Common myeloid progenitor, CD34-positive (primary cell): ENCODE data around the gene CAMK2A.
"Not testable (repeated sequence)": the region's sequence is repeated elsewhere in the genome, so short reads cannot be mapped to it uniquely, and the experiment has no call there.

Experiments
- CTCF ChIA-PET: fragments of 350-600 bp; sonication (Branson Sonifier 250); formaldehyde crosslinking; loops from one replicate; lab custom pipeline; 2021; ENCODE audit warnings: antibody characterized with exemption; lab: Charles Lee
- POLR2A ChIA-PET: fragments of 350-600 bp; sonication (Branson Sonifier 250); formaldehyde crosslinking; loops from one replicate; lab custom pipeline; 2021; ENCODE audit warnings: antibody characterized with exemption; lab: Charles Lee
- DNase-seq, 3 donors: peaks; one replicate each; pipeline versions ENCODE4 v3.0.0 to v3.0.0-alpha.2; 2013
- H3K27ac ChIP-seq, 2 experiments: 1 replicate in 1 of 2; 2 replicates in 1 of 2; pipeline ENCODE4 v1.7.0; 2013; ENCODE audit warnings: inconsistent platforms in 2 of 2, low read length in 2 of 2, mild to moderate bottlenecking in 2 of 2, low read depth in 1 of 2, moderate library complexity in 1 of 2; ENCODE audit not compliant: severe bottlenecking in 2 of 2, insufficient read depth in 1 of 2, poor library complexity in 1 of 2
- H3K27me3 ChIP-seq, 5 experiments: replicated peaks in 2 of 5; 1 replicate in 3 of 5; 2 replicates in 2 of 5; pipeline versions ENCODE4 v1.6.1 to v1.7.0; 2013; ENCODE audit warnings: low read length in 4 of 5, mild to moderate bottlenecking in 2 of 5, moderate library complexity in 2 of 5, inconsistent platforms in 1 of 5; ENCODE audit not compliant: insufficient read depth in 5 of 5, control insufficient read depth in 4 of 5
- H3K36me3 ChIP-seq, 4 experiments: 1 replicate in 2 of 4; 2 replicates in 2 of 4; pipeline versions ENCODE4 v1.6.1 to v1.7.0; 2013; ENCODE audit warnings: low read length in 3 of 4, control low read depth in 1 of 4, mild to moderate bottlenecking in 1 of 4; ENCODE audit not compliant: control insufficient read depth in 4 of 4, insufficient read depth in 4 of 4
- H3K4me1 ChIP-seq, 4 experiments: 1 replicate in 3 of 4; 2 replicates in 1 of 4; pipeline versions ENCODE4 v1.6.1 to v1.7.1; 2013; ENCODE audit warnings: low read length in 3 of 4, mild to moderate bottlenecking in 3 of 4, control low read depth in 1 of 4, inconsistent platforms in 1 of 4, moderate library complexity in 1 of 4; ENCODE audit not compliant: control insufficient read depth in 4 of 4, insufficient read depth in 4 of 4; ENCODE audit errors: control extremely low read depth in 1 of 4
- H3K4me3 ChIP-seq, 7 experiments: 1 replicate in 4 of 7; 2 replicates in 3 of 7; pipeline versions ENCODE4 v1.5.1 to v1.7.0; 2013; ENCODE audit warnings: mild to moderate bottlenecking in 7 of 7, low read length in 6 of 7, moderate library complexity in 6 of 7, inconsistent platforms in 2 of 7, low read depth in 2 of 7, control low read depth in 1 of 7; ENCODE audit not compliant: insufficient read depth in 4 of 7, control insufficient read depth in 1 of 7; ENCODE audit errors: extremely low read depth in 1 of 7
- H3K9me3 ChIP-seq, 5 experiments: 1 replicate in 4 of 5; 2 replicates in 1 of 5; pipeline versions ENCODE4 v1.6.1 to v1.7.1; 2013; ENCODE audit warnings: low read length in 4 of 5, mild to moderate bottlenecking in 2 of 5, inconsistent platforms in 1 of 5, low read depth in 1 of 5, moderate library complexity in 1 of 5; ENCODE audit not compliant: control insufficient read depth in 4 of 5, insufficient read depth in 2 of 5; ENCODE audit errors: control extremely low read depth in 1 of 5
- WGBS: methylation state at CpG from one replicate; pipeline ENCODE4 v1.1.5; 2013; ENCODE audit not compliant: insufficient coverage; 5-methylcytosine and 5-hydroxymethylcytosine counted together

CAMK2A gene

GRCh38 chr5:150253416-150254208, 36.0 kb downstream of the CAMK2A start:
- DNase-seq, result no peak
- no peaks in the 10 kb centered on the region for H3K27me3 ChIP-seq
- H3K4me3 ChIP-seq, result no peak overlapping the region
- no peaks in the 10 kb centered on the region for H3K9me3 ChIP-seq
- H3K4me1 ChIP-seq, result no peaks in the 10 kb centered on the region
- H3K36me3 ChIP-seq, result no peaks in the 10 kb centered on the region
- 86% methylated on average over 9 of the region's 10 CpGs for WGBS
- H3K27ac ChIP-seq, result no peak overlapping the region
- POLR2A ChIA-PET, result no interaction called here
- CTCF ChIA-PET, result no interaction called here

DNA sequence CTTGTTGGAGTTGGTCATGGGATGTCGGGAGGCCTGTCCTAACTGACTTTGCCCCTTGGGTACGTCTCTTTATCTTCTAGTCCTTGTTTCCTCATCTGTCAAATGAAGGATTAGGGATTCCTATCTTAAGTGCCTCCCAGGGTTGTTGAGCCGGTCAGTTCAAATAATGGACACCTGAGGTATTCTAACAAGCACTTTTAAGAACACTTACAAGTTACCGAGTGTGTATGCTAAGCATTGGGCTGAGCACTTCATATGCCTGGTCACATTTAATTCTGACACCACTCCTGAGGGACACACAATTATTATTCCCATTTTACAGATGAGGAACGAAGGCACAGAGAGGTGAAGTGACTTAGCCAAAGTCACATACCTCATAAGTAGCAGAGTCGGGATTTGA, 37.1 kb downstream of the CAMK2A start:
- ChIA-PET POLR2A (no interaction called here), CTCF (no interaction called here)
- Histone ChIP-seq H3K4me1 (no peaks in the 10 kb centered on the region), H3K27me3 (no peaks in the 10 kb centered on the region), H3K9me3 (no peaks in the 10 kb centered on the region), H3K36me3 (no peaks in the 10 kb centered on the region), H3K27ac (no peak overlapping the region), H3K4me3 (no peak overlapping the region)
- DNase-seq, result no peak
- WGBS, result 97% methylated on average over 6 of the region's 6 CpGs

GRCh38 chr5:150251504-150251903, 38.1 kb downstream of the CAMK2A start:
- Histone ChIP-seq H3K4me3 (no peak overlapping the region), H3K4me1 (no peaks in the 10 kb centered on the region), H3K27ac (no peak overlapping the region), H3K9me3 (no peaks in the 10 kb centered on the region), H3K27me3 (no peaks in the 10 kb centered on the region), H3K36me3 (no peaks in the 10 kb centered on the region)
- POLR2A ChIA-PET, result no interaction called here
- 94% methylated on average over 7 of the region's 7 CpGs for WGBS
- CTCF ChIA-PET, result interaction anchor here (0.9 to 1.0 kb wide), 2 partner anchors 11 to 83 kb away, joined by 3 read pairs; no protein-coding TSS in a partner anchor
- DNase-seq, result no peak

GRCh38 chr5:150249744-150250143, 39.8 kb downstream of the CAMK2A start:
- Histone ChIP-seq H3K9me3 (no peaks in the 10 kb centered on the region), H3K36me3 (no peaks in the 10 kb centered on the region), H3K4me3 (no peak overlapping the region), H3K27me3 (no peaks in the 10 kb centered on the region), H3K27ac (no peak overlapping the region), H3K4me1 (no peaks in the 10 kb centered on the region)
- CTCF ChIA-PET, result interaction anchor here (1.9 kb wide), 1 partner anchor 15 kb away, joined by 4 read pairs; no protein-coding TSS in a partner anchor
- POLR2A ChIA-PET, result no interaction called here
- no peak for DNase-seq
- WGBS, result 90% methylated on average over 5 of the region's 5 CpGs

DNA sequence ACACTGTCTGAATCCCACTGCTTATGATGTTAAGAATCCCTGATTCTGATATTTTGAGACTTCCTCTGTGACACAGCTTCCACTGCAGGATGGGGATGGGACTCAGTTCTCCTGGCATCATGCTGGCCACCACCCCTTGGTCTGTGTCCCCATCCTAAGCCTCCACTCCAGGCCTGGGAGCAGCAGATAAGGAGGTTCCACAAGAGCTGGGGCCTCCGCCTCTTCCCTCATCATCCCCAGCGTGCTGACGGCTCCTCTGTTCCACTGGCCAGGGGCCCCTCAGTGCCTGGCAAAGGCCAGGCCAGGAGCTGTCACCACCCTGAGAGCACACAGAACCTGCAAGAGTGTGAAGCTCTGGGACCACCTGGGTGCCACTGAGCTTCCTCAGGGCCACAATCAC, 40.6 kb downstream of the CAMK2A start:
- Histone ChIP-seq H3K36me3 (no peaks in the 10 kb centered on the region), H3K4me1 (no peaks in the 10 kb centered on the region), H3K27ac (no peak overlapping the region), H3K4me3 (no peak overlapping the region), H3K9me3 (no peaks in the 10 kb centered on the region), H3K27me3 (no peaks in the 10 kb centered on the region)
- ChIA-PET CTCF (interaction anchor here (1.9 kb wide), 1 partner anchor 14 kb away, joined by 4 read pairs; no protein-coding TSS in a partner anchor), POLR2A (no interaction called here)
- WGBS, result 94% methylated on average over 3 of the region's 3 CpGs
- no peak for DNase-seq

DNA sequence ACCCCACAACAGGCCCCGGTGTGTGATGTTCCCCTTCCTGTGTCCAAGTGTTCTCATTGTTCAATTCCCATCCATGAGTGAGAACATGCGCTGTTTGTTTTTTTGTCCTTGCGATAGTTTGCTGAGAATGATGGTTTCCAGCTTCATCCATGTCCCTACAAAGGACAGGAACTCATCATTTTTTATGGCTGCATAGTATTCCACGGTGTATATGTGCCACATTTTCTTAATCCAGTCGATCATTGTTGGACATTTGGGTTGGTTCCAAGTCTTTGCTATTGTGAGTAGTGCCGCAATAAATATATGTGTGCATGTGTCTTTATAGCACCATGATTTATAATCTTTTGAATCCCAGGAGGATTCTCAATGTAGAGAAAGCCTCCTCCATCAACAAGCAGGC, 41.1 kb downstream of the CAMK2A start:
- H3K27me3 ChIP-seq, H3K9me3 ChIP-seq, H3K27ac ChIP-seq, H3K4me1 ChIP-seq, POLR2A ChIA-PET, H3K36me3 ChIP-seq, DNase-seq, H3K4me3 ChIP-seq: not testable (repeated sequence)
- CTCF ChIA-PET, result interaction anchor here (1.9 kb wide), 1 partner anchor 13 kb away, joined by 4 read pairs; no protein-coding TSS in a partner anchor
- WGBS, result no CpG with 5 or more reads among the region's 6 CpGs

DNA sequence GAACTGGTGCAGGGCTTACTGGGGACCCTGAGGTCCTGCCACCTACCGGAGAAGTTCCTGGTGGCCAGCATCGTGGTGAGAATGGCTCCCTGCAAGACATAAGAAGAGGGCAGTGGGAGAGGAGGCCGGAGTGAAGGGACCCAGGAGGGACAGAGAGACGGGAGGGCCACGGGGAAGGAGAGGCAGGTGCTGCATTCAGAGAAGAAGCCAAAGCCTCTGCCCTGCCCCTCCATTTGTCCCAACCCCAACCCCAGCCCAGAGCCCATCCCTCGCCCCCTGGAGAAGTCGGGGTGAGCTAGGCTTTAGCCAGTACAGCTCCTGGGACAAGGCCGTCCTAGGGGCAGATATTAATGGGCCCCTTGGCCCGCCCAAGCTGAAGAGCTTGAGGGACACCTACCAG, 41.8 kb downstream of the CAMK2A start:
- DNase-seq, result no peak
- no peak overlapping the region for H3K27ac ChIP-seq
- WGBS, result 99% methylated on average over 9 of the region's 9 CpGs
- POLR2A ChIA-PET, result no interaction called here
- H3K36me3 ChIP-seq, result no peaks in the 10 kb centered on the region
- H3K9me3 ChIP-seq, result no peaks in the 10 kb centered on the region
- no peaks in the 10 kb centered on the region for H3K4me1 ChIP-seq
- no peaks in the 10 kb centered on the region for H3K27me3 ChIP-seq
- no peak overlapping the region for H3K4me3 ChIP-seq
- CTCF ChIA-PET, result interaction anchor here (0.6 kb wide), 1 partner anchor 19 kb away, joined by 4 read pairs; no protein-coding TSS in a partner anchor
